Adrenal gland (tissue), 5 donors: ENCODE measurements around the gene CRB1.

Experiments used
- CTCF ChIP-seq, 6 experiments: fragments of 450-650 bp in 4 of 6; fragments of 200-600 bp in 2 of 6; sonication (generic) in 1 of 6; IDR thresholded peaks; 1 replicate in 5 of 6; 2 replicates in 1 of 6; pipeline versions ENCODE4 v1.5.1 to v1.8.0; 2016 to 2021; ENCODE audit warnings: antibody characterized with exemption in 6 of 6, mild to moderate bottlenecking in 2 of 6, moderate library complexity in 1 of 6
- POLR2A ChIP-seq, 2 donors: fragments of 450-650 bp; IDR thresholded peaks; one replicate each; pipeline ENCODE4 v1.6.1; 2017; ENCODE audit warnings: antibody characterized with exemption in 2 of 2, mild to moderate bottlenecking in 2 of 2, moderate library complexity in 1 of 2
- donor health status: DM: no; HTN: no; CAD: no.

DNA sequence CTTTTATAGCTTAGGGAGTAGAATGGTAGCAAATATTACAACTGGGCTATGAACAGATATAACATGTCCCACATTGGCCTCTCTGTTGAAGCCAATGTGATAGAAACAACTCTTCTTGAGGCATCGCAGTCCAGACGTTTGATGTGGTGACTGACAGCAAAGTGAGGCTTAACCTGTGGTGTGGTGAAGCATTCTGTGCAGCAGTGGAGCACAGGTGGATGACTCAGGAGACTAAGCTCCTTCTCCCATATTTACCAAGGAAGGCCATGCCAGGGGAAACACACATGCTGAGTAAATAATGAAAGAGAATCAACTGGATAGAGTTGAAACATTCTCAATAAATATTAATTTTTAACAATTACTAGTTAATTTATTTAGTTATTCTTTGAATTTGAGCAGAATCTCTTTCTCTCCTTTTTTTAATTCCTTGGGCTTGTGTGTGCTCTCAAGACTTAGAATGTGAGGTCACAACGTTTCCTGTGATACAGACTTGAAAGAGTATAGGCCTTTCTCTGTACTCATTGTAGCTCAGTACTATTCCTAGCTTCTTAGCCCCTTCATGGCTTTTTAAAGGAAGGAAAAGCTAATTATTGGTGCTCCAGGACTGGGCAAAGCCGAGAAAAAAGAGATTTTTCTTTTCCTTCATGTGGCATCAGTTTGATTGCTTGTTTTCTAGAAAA, 17.6 kb downstream of the CRB1 start:
- TF ChIP-seq POLR2A (IDR thresholded peaks at IDR 0.05) = no peak
- no peak for TF ChIP-seq CTCF (IDR thresholded peaks at IDR 0.05)
